Activated CD4-positive, alpha-beta T cell treated with anti-CD3 and anti-CD28 coated beads, Interleukin-2, amount 50 U/mL, for 16 hours (primary cell): ENCODE results near the gene ADAMTSL2.
A peak's percentile ranks its signal among the peaks of the same experiment; 100 is the strongest.

Experiments
- DNase-seq: peaks from one replicate; pipeline ENCODE4 v3.0.0-alpha.2; 2020

Gene ADAMTSL2

GRCh38 chr9:133534346-133535291 lies at the start of gene ADAMTSL2:
Gene ADAMTSL2 (plus strand): TSS chr9:133534704. CDS start chr9:133536713, 2,009 bp downstream.
- DNase-seq, result no peak

DNA sequence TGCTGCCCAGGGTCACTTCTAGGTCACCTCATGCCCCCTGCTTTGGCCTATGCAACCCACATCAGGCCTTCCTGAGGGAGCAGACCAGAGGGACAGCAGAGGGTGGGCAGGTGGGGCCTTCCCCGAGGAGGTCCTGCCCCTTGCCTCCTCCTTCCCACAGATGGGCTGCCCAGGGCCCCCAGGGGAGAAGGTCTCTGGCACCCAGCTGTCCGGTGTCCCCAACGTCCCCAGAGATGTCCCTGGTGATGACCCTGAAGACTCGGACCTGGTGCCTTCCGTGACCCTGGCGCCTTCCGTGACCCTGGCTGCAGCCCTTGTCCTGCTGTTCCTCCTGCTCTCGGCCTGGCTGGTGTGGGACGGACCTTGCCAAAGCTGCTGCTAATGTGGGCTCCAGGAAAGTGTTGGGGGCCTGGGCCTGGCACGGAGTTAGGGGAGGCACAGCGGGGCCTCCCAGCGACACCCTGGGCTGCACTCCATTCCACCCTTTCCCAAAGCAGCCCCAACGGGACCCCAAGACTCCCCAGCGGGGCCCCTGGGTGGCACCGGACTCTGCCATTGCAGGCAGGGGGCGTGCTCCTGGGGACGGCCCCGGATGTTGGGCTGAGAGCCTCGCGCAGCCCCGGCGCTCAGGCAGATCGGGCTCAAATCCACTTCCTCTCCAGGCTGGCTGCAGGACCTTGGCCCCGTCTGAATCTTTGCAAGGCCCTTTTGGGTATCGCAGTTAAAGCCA lies 48.8 kb upstream of the ADAMTSL2 start:
- peak; percentile 16 for DNase-seq

DNA sequence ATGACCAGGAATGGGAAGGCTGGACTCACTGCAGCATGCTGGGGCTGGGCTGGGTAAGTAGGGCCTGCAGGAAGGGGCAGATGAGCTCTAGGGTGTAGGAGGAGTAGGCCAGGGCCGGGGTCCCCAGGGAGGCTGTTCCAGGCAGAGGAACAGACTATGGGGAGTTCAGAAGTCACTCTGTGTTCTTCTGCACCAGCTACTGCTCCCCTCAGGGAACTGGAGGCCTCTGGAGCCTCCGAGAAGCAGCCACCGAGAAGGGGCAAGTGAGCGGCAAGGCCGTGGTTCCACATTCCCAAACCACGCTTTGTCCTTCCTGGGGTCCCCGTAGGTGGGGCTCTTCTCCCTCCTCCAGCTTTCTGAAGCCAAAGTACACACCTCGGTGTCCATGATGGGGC lies 47.2 kb upstream of the ADAMTSL2 start:
- DNase-seq, result no peak

- DNase-seq, result no peak
These were observed 45.7 kb upstream of the ADAMTSL2 start for GRCh38 chr9:133488686-133489252.

DNA sequence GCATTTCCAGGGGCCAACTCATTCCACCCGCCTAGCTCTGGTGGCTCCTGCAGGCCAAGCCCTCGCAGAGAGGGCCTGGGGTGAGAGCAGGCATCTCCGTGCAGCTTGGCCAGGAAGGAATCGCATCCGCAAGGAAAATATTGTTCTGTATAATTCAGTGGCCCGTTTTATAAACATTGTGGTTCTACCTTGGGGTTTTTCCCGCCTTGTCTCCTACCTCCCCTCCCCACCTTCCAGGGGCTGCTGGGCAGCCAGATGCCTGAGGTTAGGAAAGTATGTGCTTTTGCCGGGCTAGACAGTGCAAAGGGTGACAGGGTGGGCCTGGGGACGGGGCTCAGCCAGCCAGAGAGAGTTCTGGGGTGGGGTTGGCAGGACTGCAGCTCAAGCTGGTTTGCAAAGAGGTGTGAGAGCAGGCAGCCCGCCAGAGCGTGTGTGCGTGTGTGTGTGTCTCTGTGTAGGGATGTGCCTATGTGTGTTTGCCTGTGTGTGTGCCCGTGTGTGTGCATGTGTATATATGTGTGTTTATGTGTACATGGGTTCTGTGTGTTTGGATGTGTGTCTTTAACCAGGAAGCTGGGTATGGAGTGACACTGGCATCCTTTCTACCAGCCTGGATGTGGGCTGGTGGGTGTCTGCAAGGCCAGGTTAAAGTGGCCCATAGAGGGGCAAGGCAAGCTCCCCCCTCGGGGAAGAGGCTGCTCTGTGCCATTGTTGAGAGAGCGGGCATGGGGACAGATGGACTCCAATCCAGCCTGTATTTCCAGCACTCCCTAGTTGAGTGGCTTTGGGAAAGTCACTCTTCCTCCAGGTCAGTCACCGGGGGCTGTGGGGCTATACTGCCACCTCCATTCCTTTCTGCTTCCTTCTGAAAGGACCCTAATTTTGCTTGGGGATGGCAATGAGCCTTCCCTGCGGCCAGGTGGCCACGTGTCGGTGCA lies 45.0 kb upstream of the ADAMTSL2 start:
- DNase-seq, result no peak

- no peak for DNase-seq
These were observed 44.3 kb upstream of the ADAMTSL2 start for GRCh38 chr9:133490201-133490681.

GRCh38 chr9:133490865-133491655 lies 43.4 kb upstream of the ADAMTSL2 start:
- no peak for DNase-seq

DNA sequence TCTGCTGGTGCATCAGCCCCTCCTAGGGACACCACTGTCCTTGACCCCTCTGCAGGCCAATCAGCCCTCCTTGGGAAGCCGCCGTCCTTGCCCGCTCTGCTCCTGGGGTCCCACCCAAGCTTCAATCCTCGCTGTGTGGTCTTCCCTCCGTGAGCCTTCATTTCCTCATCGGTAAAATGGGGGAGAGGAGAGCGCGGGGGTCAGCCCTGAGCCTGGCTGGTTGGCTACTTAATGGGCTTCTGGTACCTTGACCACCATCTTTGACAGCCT lies 42.9 kb upstream of the ADAMTSL2 start:
- no peak for DNase-seq

GRCh38 chr9:133492061-133493021 lies 42.2 kb upstream of the ADAMTSL2 start:
- DNase-seq, result no peak

DNA sequence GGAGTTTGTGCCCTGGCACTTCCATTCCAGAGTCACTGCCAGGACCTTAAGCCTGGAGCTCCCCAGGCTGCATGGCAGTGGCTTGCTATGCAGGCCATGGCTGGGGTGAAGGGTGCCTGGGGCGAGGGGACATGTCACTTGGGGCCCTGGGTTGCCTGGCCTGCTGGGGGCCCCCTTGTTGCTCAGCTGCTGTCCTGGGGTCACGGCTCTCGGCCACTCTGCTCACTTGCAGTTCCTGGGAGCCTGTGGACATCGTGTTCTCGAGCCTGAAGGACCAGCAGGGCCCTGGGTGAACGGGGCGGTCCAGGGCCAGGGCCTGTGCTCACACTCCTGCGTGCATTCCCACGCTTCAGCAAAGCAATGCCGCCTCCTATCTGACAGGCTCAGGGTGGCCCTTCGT lies 41.1 kb upstream of the ADAMTSL2 start:
- no peak for DNase-seq

DNA sequence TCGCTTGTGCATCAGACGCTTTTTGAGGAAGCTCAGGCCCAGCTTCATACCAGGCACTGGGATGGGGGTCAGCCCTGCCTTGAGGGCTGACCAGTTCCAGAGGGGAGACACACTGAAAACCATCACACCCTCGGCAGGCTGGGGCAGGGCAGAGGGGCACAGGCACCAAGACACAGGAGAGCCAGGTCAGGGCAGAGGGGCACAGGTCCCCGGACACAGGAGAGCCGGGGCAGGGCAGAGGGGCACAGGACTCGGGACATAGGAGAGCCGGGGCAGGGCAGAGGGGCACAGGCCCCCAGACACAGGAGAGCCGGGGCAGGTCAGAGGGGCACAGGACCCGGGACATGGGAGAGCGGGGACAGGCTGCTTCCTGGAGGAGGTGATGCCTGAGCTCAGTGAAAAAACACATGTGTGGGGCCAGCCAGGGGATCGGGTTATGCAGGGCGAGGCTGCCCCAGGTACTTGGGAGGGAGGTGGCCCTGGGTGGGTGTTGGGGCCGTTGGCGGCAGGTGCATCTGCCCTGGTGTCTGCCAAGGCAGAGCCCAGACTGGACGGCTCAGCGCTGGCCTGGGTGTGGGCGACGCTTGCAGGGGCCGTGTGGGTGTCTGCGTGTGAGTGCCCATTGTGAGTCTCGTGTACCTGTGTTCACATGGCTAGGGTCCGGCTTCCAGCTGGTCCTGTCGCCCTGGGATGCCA lies 40.5 kb upstream of the ADAMTSL2 start:
- no peak for DNase-seq

DNA sequence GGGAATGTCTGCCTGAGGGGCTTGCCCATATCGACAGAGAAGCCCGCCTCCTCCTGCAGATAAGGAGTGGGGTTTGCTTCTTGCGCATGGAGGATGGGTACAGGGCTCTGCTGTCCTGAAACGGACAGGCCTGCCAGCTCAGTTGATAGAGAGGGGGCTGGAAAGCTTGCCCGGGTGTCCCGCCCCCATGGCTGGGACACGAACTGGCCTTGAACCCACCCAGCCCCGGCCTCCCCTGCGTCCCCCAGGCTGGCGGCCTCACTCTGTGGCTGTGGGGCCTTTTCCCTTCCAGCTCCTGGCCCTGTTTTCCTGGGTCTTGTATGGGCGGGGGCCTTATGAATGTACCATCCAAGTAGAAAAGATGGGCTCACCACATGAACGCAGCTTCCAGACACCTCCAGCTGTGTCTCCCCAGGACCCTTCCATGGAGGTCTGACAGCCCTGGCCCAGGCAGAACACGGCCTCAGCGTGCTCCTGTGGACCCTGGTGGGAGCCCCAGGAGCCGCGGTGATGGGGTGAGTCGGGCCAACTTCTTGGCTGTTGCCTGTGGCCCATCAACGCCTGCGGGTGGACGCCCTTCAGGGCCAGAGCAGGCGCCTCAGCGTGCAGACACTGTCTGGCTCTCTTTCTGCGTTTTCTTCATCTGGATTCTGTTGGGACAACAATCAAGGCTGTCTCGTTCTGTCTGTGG lies 39.7 kb upstream of the ADAMTSL2 start:
- DNase-seq, result no peak

DNA sequence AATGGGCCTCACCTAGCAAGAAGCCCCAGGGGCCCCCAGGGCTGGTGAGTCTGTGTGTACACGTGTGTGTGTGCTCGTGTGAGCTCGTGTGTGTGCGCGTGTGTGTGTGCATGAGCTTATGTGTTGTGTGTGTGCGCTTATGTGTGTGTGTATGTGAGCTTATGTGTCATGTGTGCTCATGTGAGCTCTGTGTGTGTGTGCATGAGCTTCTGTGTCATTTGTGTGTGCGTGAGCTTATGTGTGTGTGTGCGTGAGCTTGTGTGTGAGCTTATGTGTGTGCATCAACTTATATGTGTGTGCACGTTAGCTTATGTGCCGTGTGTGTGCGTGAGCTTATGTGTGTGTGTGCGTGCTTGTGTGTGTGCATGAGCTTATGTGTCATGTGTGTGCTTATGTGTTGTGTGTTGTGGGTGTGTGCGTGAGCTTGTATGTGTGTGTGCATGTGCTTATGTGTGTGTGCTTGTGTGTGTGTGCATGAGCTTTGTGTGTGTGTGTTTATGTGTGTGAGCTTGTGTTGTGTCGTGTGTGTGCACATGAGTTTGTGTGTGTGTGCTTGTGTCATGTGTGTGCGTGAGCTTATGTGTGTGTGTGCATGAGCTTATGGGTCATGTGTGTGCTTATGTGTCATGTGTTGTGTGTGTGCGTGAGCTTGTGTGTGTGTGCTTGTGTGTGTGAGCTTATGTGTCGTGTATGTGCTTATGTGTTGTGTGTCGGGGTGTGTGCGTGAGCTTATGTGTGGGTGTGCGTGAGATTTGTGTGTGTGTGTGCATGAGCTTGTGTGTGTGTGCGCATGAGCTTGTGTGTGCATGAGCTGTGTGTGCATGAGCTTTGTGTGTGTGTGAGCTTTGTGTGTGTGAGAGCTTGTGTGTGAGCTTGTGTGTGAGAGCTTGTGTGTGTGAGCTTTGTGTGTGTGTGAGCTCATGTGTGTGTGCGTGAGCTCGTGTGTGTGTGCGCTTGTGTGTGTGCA lies 38.9 kb upstream of the ADAMTSL2 start:
- DNase-seq, result no peak

DNA sequence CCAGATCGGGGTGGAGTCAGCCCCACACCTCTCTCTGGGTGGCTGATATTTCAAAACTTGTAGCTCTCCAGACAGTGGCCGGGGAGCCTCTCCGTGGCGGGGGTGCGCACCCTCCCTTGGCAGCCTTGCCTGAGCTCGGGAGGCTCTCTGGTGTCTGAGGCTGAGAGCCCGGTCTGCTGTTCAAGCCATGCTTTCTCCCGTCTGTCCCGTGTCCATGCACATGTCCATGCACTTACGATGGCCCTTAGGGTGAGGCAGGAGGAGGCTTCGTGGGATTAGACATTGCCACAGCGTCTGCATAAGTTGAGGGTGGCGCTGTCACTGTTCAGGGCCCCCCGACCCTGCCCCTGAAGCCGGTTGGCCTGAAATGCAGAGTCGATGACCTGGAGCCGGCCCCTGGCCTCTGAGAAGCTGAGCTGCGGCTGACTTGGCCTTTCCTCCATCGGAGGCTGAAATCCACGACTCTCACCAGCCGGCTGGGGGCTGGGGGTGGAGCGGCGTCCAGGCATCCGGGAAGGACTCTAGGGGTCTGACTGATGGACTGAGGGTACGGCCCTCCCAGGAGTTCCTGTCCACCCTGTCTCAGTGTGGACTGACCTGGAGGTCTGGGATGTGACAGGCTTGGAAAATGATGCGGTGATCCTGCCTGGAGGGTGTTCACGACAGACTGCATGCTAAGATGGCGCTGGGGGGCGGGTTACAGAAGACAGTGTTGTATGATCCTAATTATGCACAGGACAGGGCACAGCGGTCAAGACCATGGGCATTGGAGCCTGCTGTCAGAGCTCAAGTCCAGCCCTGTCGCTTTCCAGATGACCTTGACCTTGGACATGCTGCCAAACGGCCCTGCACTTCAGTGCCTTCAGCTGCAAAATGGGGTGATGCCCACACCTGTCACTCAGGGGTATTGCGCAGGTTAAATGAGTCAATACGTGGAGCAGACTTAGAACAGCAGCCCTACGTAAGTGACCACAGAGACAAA lies 37.4 kb upstream of the ADAMTSL2 start:
- DNase-seq, result no peak

DNA sequence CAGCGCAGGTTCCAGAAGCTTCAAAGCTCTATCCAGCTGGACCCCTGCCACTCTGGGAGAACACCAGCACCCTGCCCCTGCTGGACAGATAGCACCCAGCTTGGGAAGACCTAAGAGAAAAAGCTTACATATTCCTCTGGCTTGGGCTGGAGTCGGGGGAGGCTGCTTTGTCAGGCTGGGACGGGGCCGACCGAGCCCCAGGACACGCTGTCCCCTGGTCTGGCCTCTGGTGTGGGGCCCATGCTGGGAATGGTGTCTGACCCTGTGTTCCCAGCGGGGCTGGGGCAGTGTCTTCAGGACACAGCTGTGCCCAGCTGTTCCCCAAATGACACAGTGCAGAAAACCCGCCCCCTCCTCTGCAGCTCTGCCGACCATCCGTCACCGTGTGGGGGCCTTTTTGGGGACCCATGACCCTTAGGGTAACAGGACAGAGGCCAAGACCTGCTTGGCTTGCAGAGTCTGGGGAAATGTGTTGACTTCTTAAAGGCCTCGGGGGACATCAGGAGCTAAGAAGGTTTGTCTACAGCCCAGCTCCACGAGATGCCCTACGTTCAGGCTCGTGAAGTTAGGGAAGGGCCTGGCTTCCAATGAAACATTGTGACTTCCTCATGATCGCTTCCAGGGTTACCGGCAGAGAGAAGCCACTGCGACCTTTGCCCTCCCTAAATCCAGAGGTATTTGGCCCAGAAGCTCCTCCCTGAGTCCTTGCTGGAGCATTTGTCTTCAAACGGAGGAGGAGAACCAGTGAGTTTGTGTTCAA lies 35.2 kb upstream of the ADAMTSL2 start:
- DNase-seq, result no peak

- no peak for DNase-seq
These were observed 34.6 kb upstream of the ADAMTSL2 start for GRCh38 chr9:133499892-133500270.
